HG02852 (cell line): Measurements from ENCODE around the gene SERPINA1.

ENCODE experiments used
- ATAC-seq: cut with Tn5 transposase; IDR thresholded peaks from one replicate; pipeline ENCODE4 v1.9.1; 2021; ENCODE audit warnings: mild to moderate bottlenecking, moderate library complexity; ENCODE audit not compliant: unreplicated experiment

Gene SERPINA1

DNA sequence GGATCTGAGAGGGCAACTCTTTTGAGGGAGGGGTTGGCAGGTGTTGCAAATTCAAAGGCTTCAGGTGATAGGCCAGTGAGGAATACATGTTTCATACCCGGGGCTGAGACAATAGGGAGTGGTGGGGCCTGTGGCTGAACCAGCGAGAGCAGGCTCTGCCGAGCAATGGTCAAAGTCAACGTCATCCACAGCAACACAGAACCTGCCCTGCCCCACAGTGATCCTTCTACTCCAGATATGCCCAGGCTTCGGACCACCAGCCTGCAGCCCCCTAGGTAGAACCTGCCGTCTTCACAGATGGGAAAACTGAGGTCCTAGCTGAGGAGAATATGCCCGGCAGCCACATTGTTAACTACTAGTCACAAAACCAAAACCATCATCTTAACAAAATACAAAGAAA is 4.1 kb downstream of the SERPINA1 start:
- ATAC-seq = no peak

DNA sequence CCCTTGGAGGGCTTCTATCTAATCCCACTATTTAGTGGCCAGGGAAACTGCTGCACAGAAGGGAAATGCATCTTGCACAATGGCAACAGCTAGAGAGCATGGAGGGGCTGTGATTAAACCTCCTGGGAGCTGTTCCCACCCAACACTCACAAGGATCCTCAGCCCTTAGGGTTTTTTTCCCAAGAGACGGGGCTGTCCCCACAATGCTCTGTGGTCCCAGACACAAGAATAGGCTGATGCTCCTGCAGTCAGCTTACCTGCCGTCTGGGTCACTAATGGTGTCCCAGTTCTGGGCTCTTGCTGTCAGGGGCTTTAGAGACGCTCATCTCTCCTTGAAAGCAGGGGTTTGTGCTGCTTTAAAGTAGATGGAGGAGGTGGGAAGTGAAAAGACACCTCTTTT is 4.6 kb downstream of the SERPINA1 start:
- no peak for ATAC-seq

DNA sequence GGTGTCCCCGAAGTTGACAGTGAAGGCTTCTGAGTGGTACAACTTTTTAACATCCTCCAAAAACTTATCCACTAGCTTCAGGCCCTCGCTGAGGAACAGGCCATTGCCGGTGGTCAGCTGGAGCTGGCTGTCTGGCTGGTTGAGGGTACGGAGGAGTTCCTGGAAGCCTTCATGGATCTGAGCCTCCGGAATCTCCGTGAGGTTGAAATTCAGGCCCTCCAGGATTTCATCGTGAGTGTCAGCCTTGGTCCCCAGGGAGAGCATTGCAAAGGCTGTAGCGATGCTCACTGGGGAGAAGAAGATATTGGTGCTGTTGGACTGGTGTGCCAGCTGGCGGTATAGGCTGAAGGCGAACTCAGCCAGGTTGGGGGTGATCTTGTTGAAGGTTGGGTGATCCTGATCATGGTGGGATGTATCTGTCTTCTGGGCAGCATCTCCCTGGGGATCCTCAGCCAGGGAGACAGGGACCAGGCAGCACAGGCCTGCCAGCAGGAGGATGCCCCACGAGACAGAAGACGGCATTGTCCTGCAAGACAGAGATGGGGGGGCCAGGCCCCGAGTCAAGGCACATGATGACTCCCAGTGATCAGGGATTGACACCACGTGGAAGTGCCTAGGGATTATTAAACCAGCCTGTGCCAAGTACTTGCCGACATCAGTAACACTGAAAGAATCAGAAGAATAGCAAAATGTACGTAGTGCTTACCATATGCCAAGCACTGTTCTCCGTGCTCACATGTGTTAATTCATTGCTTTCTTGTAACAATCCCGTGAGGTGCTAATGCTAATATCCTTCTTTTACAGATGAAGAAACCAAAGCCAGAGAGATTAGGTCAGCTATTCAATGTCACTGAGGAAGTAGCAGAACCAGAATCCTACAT is 5.4 kb downstream of the SERPINA1 start:
- no peak for ATAC-seq

DNA sequence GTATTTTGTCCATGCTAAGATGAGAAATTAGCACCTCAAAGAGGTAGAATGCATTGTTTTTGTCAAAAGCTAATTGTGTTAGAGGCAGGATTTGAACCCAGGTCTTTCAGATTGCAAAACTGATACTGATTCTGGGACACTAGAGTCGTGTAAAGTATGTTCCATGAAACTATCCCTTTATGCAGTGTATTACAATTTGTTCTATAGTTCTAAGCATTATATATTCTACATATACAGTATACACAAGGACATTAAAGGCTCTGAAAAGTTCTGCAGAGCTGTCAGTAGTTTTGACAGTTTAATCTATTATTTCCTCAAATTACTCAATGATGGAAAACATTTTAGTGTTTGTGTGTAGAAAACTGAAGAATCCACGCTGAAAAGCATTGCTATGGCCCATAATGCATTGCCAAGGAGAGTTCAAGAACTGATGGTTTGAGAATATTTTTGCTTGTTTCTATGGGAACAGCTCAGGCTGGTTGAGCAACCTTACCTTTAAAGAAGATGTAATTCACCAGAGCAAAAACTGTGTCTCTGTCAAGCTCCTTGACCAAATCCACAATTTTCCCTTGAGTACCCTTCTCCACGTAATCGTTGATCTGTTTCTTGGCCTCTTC is 6.2 kb downstream of the SERPINA1 start:
- no peak for ATAC-seq

- no peak for ATAC-seq
Measured at GRCh38 chr14:94381149-94382030, 7.0 kb downstream of the SERPINA1 start.

DNA sequence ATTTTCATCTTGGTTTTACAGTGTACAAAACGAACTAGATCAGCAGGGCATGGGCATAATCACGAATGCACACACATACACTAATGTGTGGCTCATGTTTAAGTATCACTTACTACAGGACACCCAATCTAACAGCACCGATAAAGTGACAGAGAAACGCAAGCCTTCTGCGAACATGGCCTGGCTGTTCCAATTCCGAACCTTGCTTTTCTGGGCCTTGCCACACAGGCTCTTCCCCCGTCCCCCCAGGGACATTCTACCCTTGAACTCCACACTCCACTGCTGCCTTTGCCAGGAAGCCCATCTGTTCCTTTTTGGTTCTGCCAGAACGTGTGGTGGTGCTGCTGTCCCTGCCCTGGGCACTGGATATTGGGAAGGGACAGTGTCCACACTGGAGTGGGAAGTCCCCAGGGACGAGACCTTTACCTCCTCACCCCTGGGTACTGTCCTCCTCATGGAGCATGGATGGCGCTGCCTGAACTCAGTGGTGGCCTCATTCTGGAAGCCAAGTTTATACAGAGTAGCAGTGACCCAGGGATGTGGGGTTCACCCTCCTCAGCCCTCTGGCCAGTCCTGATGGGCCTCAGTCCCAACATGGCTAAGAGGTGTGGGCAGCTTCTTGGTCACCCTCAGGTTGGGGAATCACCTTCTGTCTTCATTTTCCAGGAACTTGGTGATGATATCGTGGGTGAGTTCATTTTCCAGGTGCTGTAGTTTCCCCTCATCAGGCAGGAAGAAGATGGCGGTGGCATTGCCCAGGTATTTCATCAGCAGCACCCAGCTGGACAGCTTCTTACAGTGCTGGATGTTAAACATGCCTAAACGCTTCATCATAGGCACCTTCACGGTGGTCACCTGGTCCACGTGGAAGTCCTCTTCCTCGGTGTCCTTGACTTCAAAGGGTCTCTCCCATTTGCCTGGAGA is 7.9 kb downstream of the SERPINA1 start:
- ATAC-seq = no peak

GRCh38 chr14:94379291-94380224 is 8.8 kb downstream of the SERPINA1 start:
- ATAC-seq = no peak

- ATAC-seq = no peak
Measured at GRCh38 chr14:94378527-94379290, 9.7 kb downstream of the SERPINA1 start.

GRCh38 chr14:94377866-94378470 is 10.4 kb downstream of the SERPINA1 start:
- ATAC-seq = no peak

DNA sequence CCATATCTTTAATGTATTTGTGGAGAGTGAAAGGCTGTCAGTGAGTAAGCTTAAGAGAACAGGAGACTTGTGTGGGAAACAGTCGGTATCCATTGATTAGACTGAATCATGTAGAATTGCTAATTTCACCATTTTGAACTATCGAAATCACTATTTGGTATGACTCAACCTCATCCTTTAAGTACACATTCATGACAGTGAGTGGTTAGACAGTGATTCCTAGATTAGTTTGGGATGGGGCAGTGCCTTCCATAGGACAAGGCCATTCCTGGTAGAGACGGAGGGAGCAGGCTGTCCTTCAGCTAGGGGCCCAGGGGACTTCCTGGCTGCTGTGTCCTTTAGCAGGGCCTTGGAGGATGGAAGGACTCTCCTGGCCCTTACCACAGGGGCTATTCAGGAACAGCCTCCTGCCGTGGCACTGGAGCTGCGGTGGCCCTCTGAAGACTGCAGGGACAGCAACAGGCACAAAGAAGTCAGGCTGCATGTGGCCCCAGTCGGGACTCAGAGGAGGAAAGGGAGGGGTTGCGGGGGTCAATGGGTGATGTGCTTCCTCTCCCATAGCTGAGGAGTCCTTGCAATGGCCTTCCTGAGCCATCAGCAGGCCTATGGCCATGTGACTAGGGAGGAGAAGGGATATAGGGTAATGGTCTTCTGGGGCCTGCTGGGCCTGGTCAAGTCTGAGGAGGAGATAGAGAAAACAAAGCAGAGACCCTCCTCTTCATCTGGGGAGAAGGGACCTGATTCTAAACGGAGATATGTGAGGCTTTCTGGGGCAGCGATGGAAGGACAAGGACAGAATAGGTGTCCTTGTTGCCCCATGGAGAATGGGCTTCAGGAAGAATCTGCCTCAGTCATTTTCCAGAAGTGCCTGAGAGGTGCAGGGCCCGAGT is 11.2 kb downstream of the SERPINA1 start:
- no peak for ATAC-seq

DNA sequence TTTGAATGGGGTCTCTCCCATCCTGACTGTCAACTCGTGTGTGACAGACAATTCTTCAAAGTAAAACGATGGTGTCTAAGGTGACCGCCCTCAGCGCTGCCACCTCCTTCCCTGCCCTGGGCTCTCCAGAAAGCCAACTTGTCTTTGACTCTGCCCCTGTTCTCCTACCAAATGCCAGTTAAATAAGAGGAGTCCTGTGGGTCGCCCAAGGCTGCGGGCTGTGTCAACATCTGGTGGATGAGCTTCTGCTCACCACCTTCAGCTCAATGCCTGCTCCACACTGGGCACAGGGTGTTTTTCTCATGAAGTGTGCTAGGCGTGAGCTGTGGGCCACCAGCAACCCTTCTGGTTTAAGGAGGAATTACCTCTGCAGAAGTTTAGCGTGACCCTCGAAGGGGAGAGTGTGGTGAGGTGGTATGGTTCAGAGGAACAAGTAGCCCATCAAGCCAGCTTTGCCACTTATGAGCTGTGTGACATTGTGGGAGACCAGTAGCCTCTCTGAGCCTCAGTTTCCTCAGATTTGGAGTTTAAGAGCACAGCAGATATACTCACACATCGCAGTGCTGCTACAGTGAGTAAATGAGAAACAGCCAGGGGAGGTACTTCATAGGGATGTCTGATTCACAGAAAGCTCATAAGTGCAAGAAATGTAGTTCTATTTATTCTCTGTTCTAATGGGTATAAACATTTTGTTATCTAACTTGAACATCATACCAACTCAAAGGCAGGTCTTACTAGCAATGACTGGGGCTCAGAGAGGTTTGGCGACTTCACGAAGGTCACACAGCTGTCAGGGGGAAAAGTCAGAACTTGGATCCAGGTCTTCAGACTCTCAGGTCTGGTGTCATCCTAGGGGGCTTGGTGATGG is 12.1 kb downstream of the SERPINA1 start:
- ATAC-seq = no peak

- ATAC-seq = no peak
Measured at GRCh38 chr14:94375552-94376107, 12.8 kb downstream of the SERPINA1 start.

DNA sequence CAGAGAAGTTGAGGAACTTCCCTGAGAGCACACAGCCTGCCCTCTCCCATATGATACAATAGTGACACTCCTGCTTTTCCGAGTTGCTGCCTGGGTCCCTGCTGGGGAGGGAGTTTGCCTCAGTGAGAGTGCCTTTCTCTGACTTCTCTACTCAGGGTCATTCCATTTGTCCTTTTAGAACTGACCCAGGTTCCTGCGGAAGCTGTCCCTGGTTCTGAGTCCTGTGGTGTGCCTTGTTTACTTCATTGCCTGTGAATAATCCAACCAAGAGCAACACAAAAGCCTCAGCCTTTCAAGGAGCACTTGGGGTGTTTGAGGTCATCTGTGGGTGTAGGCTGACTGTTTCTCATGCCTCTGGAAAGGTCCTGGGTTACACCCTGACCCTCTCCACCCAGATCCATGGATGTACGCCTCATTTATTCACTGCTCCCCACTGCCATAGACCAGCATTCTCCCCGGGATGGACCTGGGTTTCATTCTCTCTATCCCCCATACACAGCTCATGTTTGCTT is 13.6 kb downstream of the SERPINA1 start:
- ATAC-seq = no peak

- ATAC-seq = no peak
Measured at GRCh38 chr14:94374116-94374515, 14.3 kb downstream of the SERPINA1 start.

DNA sequence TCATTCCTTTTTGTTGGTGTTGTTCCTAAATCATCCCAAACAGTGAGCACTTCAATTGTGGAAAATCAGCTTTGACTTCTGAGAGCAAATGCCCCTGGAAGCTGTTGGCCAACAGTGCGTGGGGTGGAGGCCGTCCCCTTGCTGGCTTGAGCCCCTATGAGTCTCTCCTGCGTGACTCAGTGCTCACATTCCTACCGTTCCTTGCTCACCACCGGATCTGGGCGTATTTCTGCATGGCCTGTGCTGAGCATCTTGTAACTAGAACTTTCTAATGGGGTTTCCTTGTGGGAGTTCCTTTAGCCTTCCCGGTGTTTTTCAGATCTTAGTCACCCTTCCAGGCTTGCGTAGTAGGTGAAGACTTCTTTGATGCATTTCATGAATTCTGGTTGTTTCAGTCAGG is 14.7 kb downstream of the SERPINA1 start:
- no peak for ATAC-seq
